Naive thymus-derived CD8-positive, alpha-beta T cell (primary cell): ENCODE results near the gene CDKN2D. TPM values are rescaled to one million over a fixed set of nuclear protein-coding genes. Genes with fewer than 3 reads are reported as not detected.
"Not testable (repeated sequence)": the region's sequence is repeated elsewhere in the genome, so short reads cannot be mapped to it uniquely, and the experiment has no call there.

Experiments used
- ATAC-seq, 2 donors: fragments of 150-1000 bp; cut with Tn5 transposase in 1 of 2; sonication (Bioruptor Pico), chemical (Tn5 transposase) in 1 of 2; 1 replicate in 1 of 2; 2 replicates in 1 of 2; pipeline ENCODE4 v1.10.0; 2021; ENCODE audit warnings: mild to moderate bottlenecking in 2 of 2, moderate library complexity in 2 of 2
- POLR2A ChIA-PET: fragments of 350-600 bp; sonication (Branson Sonifier 250); formaldehyde crosslinking; loops from one replicate; lab custom pipeline; 2021; ENCODE audit warnings: antibody characterized with exemption; lab: Charles Lee
- DNase-seq, 10 donors: peaks; one replicate each; pipeline versions ENCODE4 v3.0.0 to v3.0.0-alpha.2; 2020 to 2022
- H3K27ac Mint-ChIP-seq, 10 donors: one replicate each; pipeline ENCODE4 v1.8.0; 2020 to 2022; ENCODE audit warnings: mild to moderate bottlenecking in 10 of 10, mixed read lengths in 10 of 10, moderate library complexity in 4 of 10, inconsistent platforms in 1 of 10
- H3K27me3 Mint-ChIP-seq, 5 donors: one replicate each; pipeline ENCODE4 v1.8.0; 2021 to 2022; ENCODE audit warnings: mixed read lengths in 5 of 5
- H3K36me3 Mint-ChIP-seq, 3 donors: one replicate each; pipeline ENCODE4 v1.8.0; 2020 to 2022; ENCODE audit warnings: mixed read lengths in 3 of 3, mild to moderate bottlenecking in 2 of 3, inconsistent platforms in 1 of 3
- H3K4me1 Mint-ChIP-seq, 4 donors: one replicate each; pipeline ENCODE4 v1.8.0; 2021 to 2022; ENCODE audit warnings: mixed read lengths in 4 of 4
- H3K4me3 Mint-ChIP-seq, 10 donors: one replicate each; pipeline ENCODE4 v1.8.0; 2020 to 2022; ENCODE audit warnings: mild to moderate bottlenecking in 10 of 10, mixed read lengths in 10 of 10, moderate library complexity in 6 of 10, inconsistent platforms in 1 of 10
- H3K9me3 Mint-ChIP-seq, 9 donors: one replicate each; pipeline ENCODE4 v1.8.0; 2020 to 2022; ENCODE audit warnings: mixed read lengths in 9 of 9, mild to moderate bottlenecking in 3 of 9, inconsistent platforms in 1 of 9, moderate library complexity in 1 of 9
- polyA plus RNA-seq, 3 donors: library from polyadenylated mRNA; unstranded; fragments of 300-500 nt; fragmentation: Illumina TruSeq; gene quantifications; one replicate each; pipeline ENCODE4 v1.2.3, GENCODE V29; 2021
- total RNA-seq, 8 experiments: library from RNA in 2 of 8; stranded (reverse) in 2 of 8; gene quantifications; one replicate each; pipeline ENCODE4 v1.2.3 and lab custom pipeline; 2021 to 2026

Gene CDKN2D
- total and polyA plus RNA-seq, 5 experiments from 2014 or later: 27.2 to 145 (median 81.6) TPM

GRCh38 chr19:10533646-10534386 lies 35.0 kb downstream of the CDKN2D start:
- H3K27ac Mint-ChIP-seq: no peak overlapping the region
- POLR2A ChIA-PET: interaction anchor here (0.7 to 0.8 kb wide), 3 partner anchors 30 to 427 kb away, joined by 3 to 4 read pairs (median 3); partner anchors contain the start of genes KEAP1 and SMARCA4
- peaks cover 0 to 3% (median 2%) of the 10 kb centered on the region in 4 donors for H3K4me1 Mint-ChIP-seq
- no peak overlapping the region for H3K4me3 Mint-ChIP-seq
- H3K36me3 Mint-ChIP-seq: no peaks in the 10 kb centered on the region
- no peak for DNase-seq
- peaks cover 1 to 9% (median 6%) of the 10 kb centered on the region in 5 donors for H3K27me3 Mint-ChIP-seq
- H3K9me3 Mint-ChIP-seq: no peaks in the 10 kb centered on the region
- ATAC-seq: no peak

GRCh38 chr19:10532457-10532856 lies 36.3 kb downstream of the CDKN2D start:
- no peak overlapping the region for H3K4me3 Mint-ChIP-seq
- no peaks in the 10 kb centered on the region for H3K36me3 Mint-ChIP-seq
- H3K9me3 Mint-ChIP-seq: no peaks in the 10 kb centered on the region
- H3K27ac Mint-ChIP-seq: peak overlapping the region in 3 of 10 donors; percentile 5 to 25 (median 13)
- H3K4me1 Mint-ChIP-seq: peaks cover 0 to 3% (median 0%) of the 10 kb centered on the region in 4 donors
- ATAC-seq: no peak
- peaks cover 0 to 4% (median 2%) of the 10 kb centered on the region in 5 donors for H3K27me3 Mint-ChIP-seq
- DNase-seq: no peak
- POLR2A ChIA-PET: no interaction called here

- not testable (repeated sequence) for H3K27me3 Mint-ChIP-seq, H3K4me3 Mint-ChIP-seq, H3K9me3 Mint-ChIP-seq, ATAC-seq, DNase-seq, H3K4me1 Mint-ChIP-seq, H3K27ac Mint-ChIP-seq, H3K36me3 Mint-ChIP-seq
- POLR2A ChIA-PET: interaction anchor here (0.7 kb wide), 1 partner anchor 16 kb away, joined by 4 read pairs; no protein-coding TSS in a partner anchor
Observed at GRCh38 chr19:10526887-10527286, 41.9 kb downstream of the CDKN2D start.

- Mint-ChIP-seq H3K4me1 (peaks cover 0 to 5% (median under 1%) of the 10 kb centered on the region in 4 donors), H3K36me3 (no peaks in the 10 kb centered on the region), H3K27ac (no peak overlapping the region), H3K27me3 (no peaks in the 10 kb centered on the region), H3K9me3 (no peaks in the 10 kb centered on the region), H3K4me3 (no peak overlapping the region)
- POLR2A ChIA-PET: interaction anchor here (0.7 kb wide), 1 partner anchor 35 kb away, joined by 4 read pairs; no protein-coding TSS in a partner anchor
- DNase-seq (no peak), ATAC-seq (no peak)
Observed at GRCh38 chr19:10525636-10526035, 43.1 kb downstream of the CDKN2D start.

- Mint-ChIP-seq H3K27me3 (peaks cover 8 to 22% (median 15%) of the 10 kb centered on the region in 5 donors), H3K36me3 (no peaks in the 10 kb centered on the region), H3K4me1 (peaks cover 8 to 24% (median 14%) of the 10 kb centered on the region in 4 donors), H3K9me3 (no peaks in the 10 kb centered on the region), H3K4me3 (peak overlapping the region in 2 of 10 donors; percentile 19 to 50), H3K27ac (peak overlapping the region in 3 of 10 donors; percentile 36 to 89 (median 51))
- DNase-seq (no peak), ATAC-seq (peak in 1 of 2 donors; percentile 12)
- POLR2A ChIA-PET: interaction anchor here (0.6 to 0.7 kb wide), 3 partner anchors 18 to 186 kb away, joined by 3 to 5 read pairs (median 4); no protein-coding TSS in a partner anchor
Observed at GRCh38 chr19:10523135-10523636, 45.6 kb downstream of the CDKN2D start.

GRCh38 chr19:10521461-10522171 lies 47.2 kb downstream of the CDKN2D start:
- Mint-ChIP-seq H3K27ac (peak overlapping the region in 2 of 10 donors; percentile 32 to 62), H3K27me3 (peaks cover 14 to 32% (median 21%) of the 10 kb centered on the region in 5 donors), H3K9me3 (no peaks in the 10 kb centered on the region), H3K4me1 (peaks cover 11 to 31% (median 23%) of the 10 kb centered on the region in 4 donors), H3K36me3 (no peaks in the 10 kb centered on the region), H3K4me3 (peak overlapping the region in 1 of 10 donors; percentile 30)
- DNase-seq: no peak
- ATAC-seq: no peak
- POLR2A ChIA-PET: interaction anchor here (0.8 to 1.0 kb wide), 2 partner anchors 9 to 18 kb away, joined by 3 to 4 read pairs; no protein-coding TSS in a partner anchor

GRCh38 chr19:10520652-10521318 lies 48.0 kb downstream of the CDKN2D start:
- Mint-ChIP-seq H3K4me1 (peaks cover 11 to 38% (median 25%) of the 10 kb centered on the region in 4 donors), H3K36me3 (no peaks in the 10 kb centered on the region), H3K27ac (peak overlapping the region in 2 of 10 donors; percentile 34 to 74), H3K9me3 (peaks cover 0 to 2% (median 0%) of the 10 kb centered on the region in 9 donors), H3K27me3 (peaks cover 21 to 40% (median 28%) of the 10 kb centered on the region in 5 donors), H3K4me3 (peak overlapping the region in 1 of 10 donors; percentile 26)
- DNase-seq (no peak), ATAC-seq (no peak)
- POLR2A ChIA-PET: no interaction called here

- Mint-ChIP-seq H3K4me1 (peaks cover 11 to 41% (median 29%) of the 10 kb centered on the region in 4 donors), H3K27me3 (peaks cover 25 to 52% (median 35%) of the 10 kb centered on the region in 5 donors), H3K27ac (peak overlapping the region in 5 of 10 donors; percentile 25 to 95 (median 74)), H3K36me3 (no peaks in the 10 kb centered on the region), H3K9me3 (peaks cover 0 to 3% (median 0%) of the 10 kb centered on the region in 9 donors), H3K4me3 (peak overlapping the region in 8 of 10 donors; percentile 18 to 84 (median 70))
- POLR2A ChIA-PET: interaction anchor here (0.6 kb wide), 1 partner anchor 52 kb away, joined by 4 read pairs; no protein-coding TSS in a partner anchor
- ATAC-seq (no peak), DNase-seq (peak in 1 of 10 donors; percentile 15)
Observed at GRCh38 chr19:10519421-10519820, 49.4 kb downstream of the CDKN2D start.

GRCh38 chr19:10518444-10519361 lies 50.1 kb downstream of the CDKN2D start:
- POLR2A ChIA-PET: interaction anchor here (0.5 to 0.7 kb wide), 4 partner anchors 53 to 214 kb away, joined by 3 to 4 read pairs (median 4); no protein-coding TSS in a partner anchor
- ATAC-seq: peak in 1 of 2 donors; percentile 6
- Mint-ChIP-seq H3K36me3 (no peaks in the 10 kb centered on the region), H3K4me1 (peaks cover 13 to 43% (median 34%) of the 10 kb centered on the region in 4 donors), H3K9me3 (peaks cover 0 to 3% (median 0%) of the 10 kb centered on the region in 9 donors), H3K4me3 (peak overlapping the region; percentile 70 to 84 (median 76)), H3K27me3 (peaks cover 27 to 59% (median 37%) of the 10 kb centered on the region in 5 donors), H3K27ac (peak overlapping the region in 6 of 10 donors; percentile 7 to 95 (median 67))
- DNase-seq: peak in 2 of 10 donors; percentile 14 to 65

GRCh38 chr19:10517760-10518443 lies 50.9 kb downstream of the CDKN2D start:
- POLR2A ChIA-PET: interaction anchor here (0.5 to 0.7 kb wide), 4 partner anchors 105 to 215 kb away, joined by 3 to 4 read pairs (median 4); no protein-coding TSS in a partner anchor
- peaks cover 15 to 51% (median 39%) of the 10 kb centered on the region in 4 donors for H3K4me1 Mint-ChIP-seq
- DNase-seq (peak in 2 of 10 donors; percentile 32 to 56), ATAC-seq (peak; percentile 46 to 52)
- no peaks in the 10 kb centered on the region for H3K36me3 Mint-ChIP-seq
- peaks cover 34 to 67% (median 45%) of the 10 kb centered on the region in 5 donors for H3K27me3 Mint-ChIP-seq
- H3K9me3 Mint-ChIP-seq: peaks cover 0 to 3% (median 0%) of the 10 kb centered on the region in 9 donors
- peak overlapping the region; percentile 70 to 84 (median 76) for H3K4me3 Mint-ChIP-seq
- H3K27ac Mint-ChIP-seq: peak overlapping the region in 5 of 10 donors; percentile 7 to 95 (median 60)
